B cell (primary cell): ENCODE measurements around the gene SH3TC1. TPM values are rescaled to one million over a fixed set of nuclear protein-coding genes. Genes with fewer than 3 reads are reported as not detected.

Source experiments
- ATAC-seq: fragments of 200-7000 bp; cut with Tn5 transposase; one replicate; pipeline ENCODE4 v1.10.0; 2021; ENCODE audit warnings: low read depth, mild to moderate bottlenecking, moderate number of reproducible peaks, moderate library complexity
- CTCF ChIA-PET: fragments of 350-600 bp; sonication (Branson Sonifier 250); formaldehyde crosslinking; loops from one replicate; lab custom pipeline; 2021; ENCODE audit warnings: antibody characterized with exemption, inconsistent platforms; lab: Charles Lee
- POLR2A ChIA-PET: fragments of 350-600 bp; sonication (Branson Sonifier 250); formaldehyde crosslinking; loops from one replicate; lab custom pipeline; 2021; ENCODE audit warnings: antibody characterized with exemption; lab: Charles Lee
- DNase-seq: peaks from one replicate; pipeline ENCODE4 v3.0.0; 2013
- H2AFZ ChIP-seq: 2 replicates; pipeline ENCODE4 v1.6.1; 2012; ENCODE audit warnings: mild to moderate bottlenecking, low read depth, low read length; ENCODE audit not compliant: insufficient read depth, poor library complexity, severe bottlenecking
- H3K27ac ChIP-seq, 2 donors: 1 replicate in 1 of 2; 2 replicates in 1 of 2; pipeline ENCODE4 v1.5.1; 2012 to 2013; ENCODE audit warnings: low read length in 2 of 2, mild to moderate bottlenecking in 2 of 2, moderate library complexity in 1 of 2
- H3K27me3 ChIP-seq, 4 experiments: fragments of 200-600 bp in 1 of 4; sonication (generic) in 1 of 4; replicated peaks in 1 of 4; 1 replicate in 2 of 4; 2 replicates in 2 of 4; pipeline versions ENCODE4 v1.6.1 to v1.7.0; 2013 to 2016; ENCODE audit warnings: low read length in 3 of 4, mild to moderate bottlenecking in 2 of 4, mixed read lengths in 1 of 4, moderate library complexity in 1 of 4; ENCODE audit not compliant: insufficient read depth in 4 of 4, control insufficient read depth in 3 of 4; ENCODE audit errors: control extremely low read depth in 1 of 4
- H3K36me3 ChIP-seq, 2 experiments: replicated peaks in 1 of 2; 1 replicate in 1 of 2; 2 replicates in 1 of 2; pipeline versions ENCODE4 v1.6.1 to v1.7.1; 2013; ENCODE audit warnings: low read length in 1 of 2; ENCODE audit not compliant: insufficient read depth in 2 of 2, control insufficient read depth in 1 of 2; ENCODE audit errors: control extremely low read depth in 1 of 2, extremely low read depth in 1 of 2
- H3K4me1 ChIP-seq, 2 donors: fragments of 200-600 bp in 1 of 2; sonication (generic) in 1 of 2; 1 replicate in 1 of 2; 2 replicates in 1 of 2; pipeline versions ENCODE4 v1.5.1 to v1.6.1; 2013 to 2017; ENCODE audit warnings: low read length in 2 of 2; ENCODE audit not compliant: control insufficient read depth in 2 of 2, insufficient read depth in 2 of 2
- H3K4me2 ChIP-seq: replicated peaks from 2 replicates; pipeline ENCODE3; 2012; ENCODE audit warnings: mild to moderate bottlenecking, low read depth, low read length; ENCODE audit not compliant: poor library complexity, severe bottlenecking
- H3K4me3 ChIP-seq, 5 experiments: fragments of 200-600 bp in 1 of 5; sonication (generic) in 1 of 5; 1 replicate in 3 of 5; 2 replicates in 2 of 5; pipeline versions ENCODE4 v1.5.1 to v1.7.0; 2011 to 2016; ENCODE audit warnings: low read length in 4 of 5, mild to moderate bottlenecking in 4 of 5, low read depth in 2 of 5, control low read depth in 1 of 5, moderate library complexity in 1 of 5; ENCODE audit not compliant: insufficient read depth in 1 of 5; ENCODE audit errors: control extremely low read depth in 1 of 5, extremely low read depth in 1 of 5
- H3K79me2 ChIP-seq: fragments of 200-600 bp; sonication (generic); one replicate; pipeline ENCODE4 v1.6.0; 2016; ENCODE audit warnings: low read length; ENCODE audit not compliant: control insufficient read depth, insufficient read depth
- H3K9ac ChIP-seq: fragments of 200-600 bp; sonication (generic); 2 replicates; pipeline ENCODE4 v1.6.1; 2017; ENCODE audit warnings: mild to moderate bottlenecking, low read length, moderate library complexity
- H3K9me3 ChIP-seq, 3 donors: one replicate each; pipeline versions ENCODE4 v1.6.1 to v1.7.1; 2013; ENCODE audit warnings: low read length in 2 of 3; ENCODE audit not compliant: control insufficient read depth in 2 of 3, insufficient read depth in 1 of 3; ENCODE audit errors: control extremely low read depth in 1 of 3
- H4K20me1 ChIP-seq: 2 replicates; pipeline ENCODE4 v1.6.0; 2012; ENCODE audit warnings: mild to moderate bottlenecking, low read length; ENCODE audit not compliant: insufficient read depth, control insufficient read depth, poor library complexity, severe bottlenecking
- H3K27ac Mint-ChIP-seq: one replicate; pipeline ENCODE4 v1.8.0; 2021; ENCODE audit warnings: mixed read lengths
- H3K27me3 Mint-ChIP-seq: one replicate; pipeline ENCODE4 v1.8.0; 2021; ENCODE audit warnings: mixed read lengths
- H3K4me1 Mint-ChIP-seq: one replicate; pipeline ENCODE4 v1.8.0; 2021; ENCODE audit warnings: mixed read lengths
- H3K4me3 Mint-ChIP-seq: one replicate; pipeline ENCODE4 v1.8.0; 2021; ENCODE audit warnings: mixed read lengths
- H3K9me3 Mint-ChIP-seq: one replicate; pipeline ENCODE4 v1.8.0; 2022; ENCODE audit warnings: mixed read lengths; ENCODE audit not compliant: insufficient read depth
- CTCF ChIP-seq: fragments of 200-600 bp; IDR thresholded peaks from one replicate; pipeline ENCODE4 v1.8.0; 2022; ENCODE audit warnings: antibody characterized with exemption, mild to moderate bottlenecking
- EZH2 ChIP-seq: IDR thresholded peaks from 2 replicates; pipeline ENCODE4 v1.6.1; 2012; ENCODE audit warnings: borderline replicate concordance, low read depth, mild to moderate bottlenecking, moderate library complexity, low read length; ENCODE audit not compliant: insufficient read depth, poor library complexity, severe bottlenecking
- WGBS: methylation state at CpG from one replicate; pipeline ENCODE4 v1.1.5; 2013; ENCODE audit warnings: missing lambda C conversion rate; ENCODE audit not compliant: insufficient coverage; 5-methylcytosine and 5-hydroxymethylcytosine counted together
- intact Hi-C: fragments of 100-400 bp; cut with micrococcal nuclease; formaldehyde crosslinking; loops from one replicate; pipeline ENCODE4 v1.10.0; 2022
- polyA plus RNA-seq: library from polyadenylated mRNA; depleted of rRNA; stranded (reverse); fragments of >200 nt; gene quantifications from 2 replicates; pipeline ENCODE4 v1.2.3, GENCODE V29; 2012
- total RNA-seq, 2 donors: library from RNA; stranded (reverse); fragments of 120-200 nt in 1 of 2; gene quantifications; 1 replicate in 1 of 2; 2 replicates in 1 of 2; pipeline versions ENCODE4 v1.2.3 to v1.2.4, GENCODE V29; 2013 to 2022

SH3TC1 gene
- total and polyA plus RNA-seq, 2 donors (not counting 1 experiment from before 2014, with no cell fraction given), result 63.8 to 388 TPM

DNA sequence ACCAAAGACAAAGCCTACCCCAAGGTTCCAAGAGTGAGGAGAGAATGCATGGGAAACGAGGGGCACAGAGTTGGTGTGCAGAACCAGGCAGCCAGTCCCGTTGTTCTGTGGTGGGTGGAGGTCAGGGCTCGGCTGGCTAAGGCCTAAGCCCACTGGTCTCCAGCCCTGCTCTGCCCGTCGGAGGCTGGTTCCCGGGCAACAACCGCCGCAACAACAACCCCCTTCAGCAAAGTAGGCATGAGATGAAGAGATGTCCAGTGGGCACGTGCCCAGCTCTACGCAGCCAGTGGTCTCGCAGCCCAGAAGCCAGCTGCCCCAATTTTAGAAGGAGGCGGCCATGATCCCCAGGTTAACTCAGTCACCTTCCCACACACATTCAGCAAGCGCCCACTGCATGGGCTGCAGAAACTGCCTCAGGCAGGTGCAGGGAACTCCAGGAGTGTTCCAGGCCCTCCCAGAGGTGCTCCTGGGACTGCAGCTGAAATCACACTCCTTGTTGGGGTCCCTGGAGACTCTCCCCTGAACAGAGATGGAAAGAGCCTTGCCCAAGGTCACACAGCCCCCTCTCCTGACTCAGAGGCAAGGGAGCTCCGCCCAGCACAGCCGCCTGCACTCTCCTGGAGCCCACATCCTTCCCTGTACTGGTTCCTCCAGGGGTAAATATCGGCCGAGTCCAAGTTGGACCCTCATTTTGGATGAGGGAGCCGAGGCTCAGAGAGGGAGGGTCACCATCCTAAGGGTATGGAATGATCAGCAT is 45.1 kb downstream of the SH3TC1 start:
- intact Hi-C loops, result no loop called here
- Histone ChIP-seq H3K4me1 (peaks cover 0 to 10% of the 10 kb centered on the region in 2 donors), H4K20me1 (peaks cover 29% of the 10 kb centered on the region), H3K9ac (no peak overlapping the region), H3K27me3 (no peaks in the 10 kb centered on the region), H3K4me2 (no peak overlapping the region), H3K36me3 (peaks cover 0 to 25% of the 10 kb centered on the region in 2 experiments), H3K4me3 (no peak overlapping the region), H2AFZ (no peak overlapping the region), H3K27ac (no peak overlapping the region), H3K79me2 (no peaks in the 10 kb centered on the region), H3K9me3 (peaks cover 0 to 3% (median 0%) of the 10 kb centered on the region in 3 donors)
- Mint-ChIP-seq H3K27me3 (no peaks in the 10 kb centered on the region), H3K27ac (no peak overlapping the region), H3K9me3 (no peaks in the 10 kb centered on the region), H3K4me1 (peaks cover 9% of the 10 kb centered on the region), H3K4me3 (no peak overlapping the region)
- POLR2A ChIA-PET, result no interaction called here
- CTCF ChIA-PET, result interaction anchor here (1.0 to 3.5 kb wide), 6 partner anchors 7 to 440 kb away, joined by 3 to 35 read pairs (median 14); no protein-coding TSS in a partner anchor
- no peak for TF ChIP-seq CTCF
- TF ChIP-seq EZH2, result no peak
- ATAC-seq (no peak), DNase-seq (no peak)
- WGBS, result 89% methylated on average over 15 of the region's 18 CpGs

DNA sequence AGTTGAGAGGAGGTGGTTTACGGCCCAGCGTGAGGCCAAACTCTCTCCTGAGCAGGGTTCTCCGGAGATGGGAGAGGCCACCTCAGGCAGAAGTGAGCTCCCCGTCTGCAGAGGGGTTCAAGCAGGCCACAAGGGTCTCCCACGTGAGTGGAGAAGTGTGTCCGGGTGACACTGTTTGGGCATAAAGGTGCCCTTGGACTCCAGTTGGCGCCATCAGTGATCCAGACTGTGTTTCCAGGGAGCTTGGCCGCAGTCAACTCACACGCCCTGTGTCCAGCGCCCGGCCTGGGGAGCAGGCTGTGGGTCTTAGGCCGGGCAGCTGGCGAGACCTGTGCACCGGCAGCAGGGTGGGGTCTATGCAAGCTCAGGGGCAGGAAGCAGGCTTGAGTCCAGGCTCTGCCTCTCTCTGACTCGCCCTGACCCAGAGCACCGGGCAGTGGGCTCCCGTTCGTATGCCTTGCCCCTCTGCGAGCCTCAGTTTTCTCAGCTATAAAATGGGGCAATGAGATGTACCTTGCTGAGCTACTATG is 45.9 kb downstream of the SH3TC1 start:
- H3K9me3 Mint-ChIP-seq, result no peaks in the 10 kb centered on the region
- H3K4me3 Mint-ChIP-seq, result no peak overlapping the region
- Histone ChIP-seq H3K36me3 (peaks cover 0 to 17% of the 10 kb centered on the region in 2 experiments), H3K4me1 (peaks cover 0 to 10% of the 10 kb centered on the region in 2 donors), H3K27ac (no peak overlapping the region), H3K4me3 (no peak overlapping the region), H4K20me1 (peaks cover 21% of the 10 kb centered on the region), H3K79me2 (no peaks in the 10 kb centered on the region), H3K4me2 (no peak overlapping the region), H3K27me3 (no peaks in the 10 kb centered on the region), H3K9me3 (no peaks in the 10 kb centered on the region), H2AFZ (no peak overlapping the region), H3K9ac (no peak overlapping the region)
- DNase-seq, result no peak
- 95% methylated on average over 17 of the region's 19 CpGs for WGBS
- peaks cover 6% of the 10 kb centered on the region for H3K4me1 Mint-ChIP-seq
- CTCF ChIA-PET, result interaction anchor here (1.5 to 3.5 kb wide), 2 partner anchors 17 to 68 kb away, joined by 5 to 35 read pairs; no protein-coding TSS in a partner anchor
- H3K27me3 Mint-ChIP-seq, result no peaks in the 10 kb centered on the region
- ATAC-seq, result no peak
- intact Hi-C loops, result no loop called here
- no peak overlapping the region for H3K27ac Mint-ChIP-seq
- POLR2A ChIA-PET, result no interaction called here
- TF ChIP-seq CTCF (no peak), EZH2 (no peak)
